DOHH2 (cell line): ENCODE results near the gene GRM4.

ENCODE experiments used
- EZH2phosphoT487 ChIP-seq: fragments of 200-600 bp; sonication (generic); IDR thresholded peaks from 2 replicates; pipeline ENCODE4 v1.6.1; 2017; ENCODE audit warnings: borderline replicate concordance, mild to moderate bottlenecking, antibody characterized with exemption, low read length, moderate library complexity, mixed read lengths
- TF ChIP-seq, protein P1 (sequence below): fragments of 200-600 bp; sonication (generic); IDR thresholded peaks from one replicate; pipeline ENCODE4 v1.5.1; 2014; ENCODE audit warnings: antibody characterized with exemption, mild to moderate bottlenecking, low read depth, low read length; ENCODE audit not compliant: poor library complexity, severe bottlenecking

DNA sequence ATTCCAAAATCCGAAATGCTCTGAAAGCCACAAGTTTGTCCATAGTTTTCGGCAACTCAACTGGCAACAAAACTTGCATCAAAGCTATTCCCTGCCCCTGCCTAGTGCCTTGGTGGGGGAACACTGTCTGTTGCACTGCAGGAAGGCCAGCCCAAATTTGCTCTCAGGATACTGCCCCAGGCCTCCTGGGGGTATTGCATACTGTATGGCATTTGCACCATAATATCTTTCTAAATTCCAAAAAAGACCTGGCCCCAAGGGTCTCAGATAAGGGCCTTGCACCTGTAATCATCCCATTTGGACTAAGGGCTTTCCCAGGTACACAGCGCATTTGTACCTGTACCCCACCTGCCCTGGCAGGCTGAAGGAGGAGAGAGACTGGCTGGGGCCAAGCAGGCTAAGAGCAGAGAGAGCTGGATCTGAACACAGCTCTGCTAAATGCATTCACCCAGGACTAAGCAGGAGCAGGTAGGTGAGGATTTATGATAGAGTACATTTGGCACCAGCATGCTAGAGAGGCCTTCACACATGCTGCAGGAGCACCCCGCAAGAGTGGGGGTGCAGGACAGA is 4.0 kb upstream of the GRM4 start:
- TF ChIP-seq EZH2phosphoT487: no peak
- TF ChIP-seq, protein P1, sequence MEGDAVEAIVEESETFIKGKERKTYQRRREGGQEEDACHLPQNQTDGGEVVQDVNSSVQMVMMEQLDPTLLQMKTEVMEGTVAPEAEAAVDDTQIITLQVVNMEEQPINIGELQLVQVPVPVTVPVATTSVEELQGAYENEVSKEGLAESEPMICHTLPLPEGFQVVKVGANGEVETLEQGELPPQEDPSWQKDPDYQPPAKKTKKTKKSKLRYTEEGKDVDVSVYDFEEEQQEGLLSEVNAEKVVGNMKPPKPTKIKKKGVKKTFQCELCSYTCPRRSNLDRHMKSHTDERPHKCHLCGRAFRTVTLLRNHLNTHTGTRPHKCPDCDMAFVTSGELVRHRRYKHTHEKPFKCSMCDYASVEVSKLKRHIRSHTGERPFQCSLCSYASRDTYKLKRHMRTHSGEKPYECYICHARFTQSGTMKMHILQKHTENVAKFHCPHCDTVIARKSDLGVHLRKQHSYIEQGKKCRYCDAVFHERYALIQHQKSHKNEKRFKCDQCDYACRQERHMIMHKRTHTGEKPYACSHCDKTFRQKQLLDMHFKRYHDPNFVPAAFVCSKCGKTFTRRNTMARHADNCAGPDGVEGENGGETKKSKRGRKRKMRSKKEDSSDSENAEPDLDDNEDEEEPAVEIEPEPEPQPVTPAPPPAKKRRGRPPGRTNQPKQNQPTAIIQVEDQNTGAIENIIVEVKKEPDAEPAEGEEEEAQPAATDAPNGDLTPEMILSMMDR: no peak
